SH-SY5Y (cell line): Measurements from ENCODE around the gene CLEC2A.

ENCODE experiments used
- GATA2 ChIP-seq: IDR thresholded peaks from 2 replicates; pipeline ENCODE4 v1.6.1; 2011; ENCODE audit warnings: mild to moderate bottlenecking, low read depth, low read length
- GATA3 ChIP-seq: IDR thresholded peaks from 2 replicates; pipeline ENCODE4 v1.6.1; 2011; ENCODE audit warnings: low read depth, mild to moderate bottlenecking, low read length, moderate library complexity

GRCh38 chr12:9980126-9980525 lies 48.0 kb upstream of the CLEC2A start:
- TF ChIP-seq GATA3 (no peak), GATA2 (no peak)
